RPMI7951 (cell line): ENCODE measurements around the gene VLDLR. TPM values are rescaled to one million over a fixed set of nuclear protein-coding genes. Genes with fewer than 3 reads are reported as not detected.

Source experiments
- DNase-seq: peaks from one replicate; pipeline ENCODE4 v3.0.0-alpha.2; 2012; ENCODE audit warnings: low read depth
- total RNA-seq: library from RNA; depleted of rRNA; stranded (reverse); fragments of >200 nt; shearing (Covaris generic); gene quantifications from 2 replicates; pipeline ENCODE4 v1.2.3, GENCODE V29; 2014

VLDLR gene
- total RNA-seq, 1 experiment from 2014 or later: 10.8 TPM

DNA sequence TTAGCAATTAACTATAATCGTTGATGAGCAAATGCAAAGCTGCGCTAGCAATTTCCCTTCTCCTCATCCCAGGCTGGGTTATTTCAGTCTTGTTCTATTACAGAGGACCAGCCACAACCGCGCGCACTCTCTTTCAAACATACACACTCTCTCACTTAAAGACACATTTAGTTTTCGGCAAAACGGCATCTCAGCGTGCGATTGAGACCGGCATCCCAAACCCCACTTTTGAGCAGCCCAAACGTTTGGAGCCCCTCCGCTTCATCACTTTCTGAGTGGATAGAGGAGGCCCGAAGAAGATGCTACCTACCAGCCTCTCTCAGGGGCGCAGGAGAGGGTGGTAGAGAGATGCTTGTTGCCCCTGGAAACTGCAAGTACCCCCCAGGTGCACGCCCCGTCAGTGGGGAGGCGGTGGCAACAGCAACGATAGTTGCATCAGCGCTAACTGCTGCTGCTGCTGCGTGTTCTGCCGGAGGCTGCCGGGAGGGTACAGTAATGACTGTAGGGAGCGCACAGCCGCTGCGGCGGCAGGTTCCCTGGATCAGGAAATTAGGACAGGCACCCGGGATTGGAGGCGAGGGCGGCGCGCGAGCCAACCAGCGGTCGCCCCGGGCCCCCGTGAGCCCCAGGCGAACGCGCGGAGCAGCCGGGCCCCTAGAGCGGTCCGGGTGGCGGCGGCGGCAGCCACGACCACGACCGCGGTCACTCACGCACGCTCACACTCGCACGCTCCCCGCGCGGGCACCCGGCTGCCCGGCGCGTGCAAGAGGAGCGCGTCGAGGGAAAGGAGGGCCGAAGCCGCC is 467 bp upstream of the VLDLR start:
- peak; percentile 70 for DNase-seq

DNA sequence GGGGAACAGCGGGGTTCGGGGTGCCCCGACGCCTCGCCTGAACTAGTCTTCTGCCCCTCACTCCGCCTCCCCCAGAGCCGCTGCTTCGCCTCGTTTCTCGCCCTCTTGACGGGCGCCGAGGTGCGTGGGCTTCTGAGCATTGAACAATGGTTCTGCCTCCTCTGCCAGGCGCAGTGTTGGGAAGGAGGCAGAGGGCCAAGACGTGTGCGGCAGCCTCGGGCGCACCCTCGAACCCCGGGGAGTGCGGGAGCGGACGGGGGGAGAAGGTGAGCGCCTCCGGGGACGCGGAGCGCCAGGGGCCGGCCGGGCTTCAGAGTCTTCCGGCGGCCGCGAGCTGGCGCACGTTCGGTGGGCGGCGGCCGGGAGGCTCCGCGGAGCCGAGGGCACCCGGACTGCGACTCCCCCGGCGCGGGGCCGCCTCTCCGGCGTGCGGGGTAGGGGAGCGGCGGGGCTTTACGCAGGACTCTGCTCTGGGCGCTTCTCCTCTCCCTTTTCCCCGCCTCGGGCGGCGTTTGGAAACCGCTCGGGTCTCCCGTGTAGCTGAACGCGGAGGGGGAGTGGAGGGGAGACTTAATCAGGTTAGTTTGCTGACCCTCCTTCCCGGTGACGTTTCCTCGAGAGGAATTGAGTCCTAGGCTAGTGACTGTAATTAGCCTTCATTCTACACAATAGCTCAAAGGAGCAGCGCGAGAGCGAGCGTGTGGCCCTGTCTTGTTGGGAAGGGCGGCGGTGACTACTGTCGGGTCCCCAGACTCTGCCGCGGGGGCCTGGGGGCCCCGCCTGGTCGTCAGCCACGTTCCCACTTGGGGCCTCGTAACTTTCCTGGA is 1.1 kb downstream of the VLDLR start:
- peak; percentile 28 for DNase-seq

DNA sequence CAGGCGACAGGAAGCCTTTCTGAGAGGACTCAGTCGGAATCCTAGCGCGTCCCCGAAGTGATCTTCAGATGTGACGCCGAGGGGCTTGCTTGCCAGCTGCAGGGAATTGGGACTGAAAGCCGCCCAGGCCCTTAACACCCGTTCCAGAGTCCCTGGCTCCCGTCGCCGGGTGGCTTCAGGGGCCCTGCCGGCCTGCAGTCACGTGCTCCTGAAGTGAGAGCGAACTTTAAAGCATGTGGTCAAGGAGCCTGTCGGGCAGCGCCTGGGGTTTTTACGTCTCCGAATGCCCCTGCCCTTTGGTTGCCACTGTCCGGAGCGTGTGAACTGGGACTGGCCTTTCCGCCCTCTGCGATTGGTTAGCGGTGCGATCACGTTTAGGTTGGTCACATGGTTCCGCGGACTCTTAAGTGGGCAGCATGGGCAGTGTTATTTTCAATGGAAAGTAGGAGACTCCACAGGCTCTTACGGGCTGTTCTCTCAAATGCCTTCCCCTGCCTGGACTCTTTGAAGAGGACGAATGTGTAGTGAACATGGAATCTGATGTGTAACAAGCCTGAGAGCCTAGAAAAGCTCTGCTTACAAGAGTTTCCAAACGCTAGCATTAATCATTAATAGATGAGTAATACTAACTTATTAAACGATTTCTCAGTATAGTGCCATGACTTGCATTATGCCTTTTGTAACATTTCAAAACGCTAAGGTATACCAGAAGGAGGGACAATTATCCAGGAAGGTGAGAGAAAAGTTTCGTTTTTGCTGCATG is 1.9 kb downstream of the VLDLR start:
- peak; percentile 57 for DNase-seq

DNA sequence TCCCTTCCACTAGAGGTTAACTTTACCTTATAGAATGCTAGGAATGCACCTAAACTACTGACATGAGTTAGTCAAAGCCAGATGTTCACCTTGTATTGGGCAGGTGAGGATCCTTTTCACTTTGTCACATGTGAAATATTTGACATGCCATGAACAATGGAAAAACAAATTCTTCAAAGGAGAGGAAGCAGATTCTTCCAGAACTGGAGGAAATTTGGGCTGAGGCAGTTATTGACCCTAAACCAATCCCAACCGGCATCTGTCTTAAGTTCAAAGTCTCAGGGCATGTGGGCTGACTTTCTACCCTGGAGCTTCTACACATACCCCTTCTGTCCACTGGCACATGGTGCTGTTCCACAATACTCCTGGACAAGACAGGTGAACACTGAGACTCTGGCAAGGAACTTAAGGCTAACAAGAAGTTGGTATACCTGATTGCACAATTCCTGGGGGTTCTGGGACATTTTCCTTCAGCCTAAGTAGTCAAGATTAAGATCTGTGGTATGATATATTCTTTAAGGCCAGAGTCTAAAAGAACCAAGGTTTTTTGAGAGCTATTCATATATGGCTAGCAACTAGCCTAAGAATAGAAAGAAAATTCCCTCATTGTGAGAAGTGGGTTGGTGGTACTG is 2.6 kb downstream of the VLDLR start:
- no peak for DNase-seq

DNA sequence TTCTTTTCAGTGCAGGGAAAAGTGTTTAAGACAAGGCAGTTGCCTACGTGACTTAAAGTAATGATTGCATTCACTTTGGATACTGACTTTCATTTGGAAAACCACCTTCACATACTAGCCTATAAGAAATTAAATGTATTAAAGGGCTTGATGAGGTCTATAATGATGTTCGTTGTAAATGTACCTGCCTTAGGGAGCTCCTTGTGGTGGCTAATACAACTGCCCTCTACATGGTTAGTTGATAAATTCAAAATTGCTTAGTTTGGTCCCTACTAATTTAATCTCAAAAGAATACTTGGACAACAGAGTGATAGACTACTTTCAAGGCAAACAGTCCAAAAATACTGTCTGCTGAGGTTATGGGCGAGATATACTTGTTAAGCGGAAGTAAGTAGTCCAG is 3.8 kb downstream of the VLDLR start:
- DNase-seq: no peak

DNA sequence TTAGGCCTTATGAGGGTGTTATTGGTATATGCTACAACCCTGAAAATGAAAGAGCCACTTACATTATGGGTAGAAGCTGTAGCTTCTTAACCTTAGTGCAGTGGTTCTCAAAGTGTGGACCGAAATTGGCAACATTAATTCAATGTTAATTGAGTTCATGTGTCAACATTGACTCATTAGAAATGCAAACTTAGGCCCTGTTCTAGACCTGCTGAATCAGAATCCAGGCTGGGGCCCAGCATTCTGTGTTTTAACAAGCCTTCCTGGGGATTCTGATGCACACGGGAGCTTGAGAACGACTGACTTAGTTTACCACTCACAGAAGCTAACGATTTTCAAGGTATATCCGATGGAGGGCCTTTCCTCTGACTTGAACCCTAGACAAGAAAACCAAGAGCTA is 7.3 kb downstream of the VLDLR start:
- DNase-seq: no peak

DNA sequence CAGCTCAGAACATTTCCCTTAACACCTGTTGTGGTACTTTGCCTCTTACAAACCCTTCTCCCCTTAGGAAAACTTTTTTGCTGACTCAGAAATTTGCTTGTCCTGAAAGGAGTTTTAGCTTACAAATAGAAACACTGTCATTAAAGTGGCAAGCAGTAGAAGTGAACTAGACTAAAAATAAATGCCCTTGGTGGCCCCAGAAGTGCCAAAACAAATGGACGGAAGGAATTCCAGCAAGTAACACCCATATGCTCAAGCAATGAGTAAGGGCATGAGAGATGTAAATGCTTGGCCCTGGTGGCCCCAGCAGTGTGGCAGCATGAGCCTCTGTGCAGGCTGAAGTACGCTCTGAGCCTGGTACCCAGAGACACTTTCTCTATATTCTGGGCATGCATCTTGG is 8.6 kb downstream of the VLDLR start:
- DNase-seq: no peak

DNA sequence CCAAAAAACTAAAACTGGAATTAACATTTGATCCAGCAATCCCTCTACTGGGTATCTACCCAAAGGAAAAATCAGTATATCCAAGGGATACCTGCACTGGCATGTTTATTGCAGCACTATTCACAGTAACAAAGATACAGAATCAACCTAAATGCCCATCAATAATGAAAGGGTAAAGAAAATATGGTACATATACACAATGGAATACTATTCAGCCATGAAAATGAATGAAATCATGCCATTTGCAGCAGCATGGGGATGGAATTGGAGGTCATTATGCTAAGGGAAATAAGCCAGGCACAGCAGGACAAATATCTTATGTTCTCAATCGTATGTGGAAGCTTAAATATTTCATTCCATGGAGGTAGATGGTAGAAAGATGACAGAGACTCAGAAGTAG is 9.7 kb downstream of the VLDLR start:
- DNase-seq: no peak

DNA sequence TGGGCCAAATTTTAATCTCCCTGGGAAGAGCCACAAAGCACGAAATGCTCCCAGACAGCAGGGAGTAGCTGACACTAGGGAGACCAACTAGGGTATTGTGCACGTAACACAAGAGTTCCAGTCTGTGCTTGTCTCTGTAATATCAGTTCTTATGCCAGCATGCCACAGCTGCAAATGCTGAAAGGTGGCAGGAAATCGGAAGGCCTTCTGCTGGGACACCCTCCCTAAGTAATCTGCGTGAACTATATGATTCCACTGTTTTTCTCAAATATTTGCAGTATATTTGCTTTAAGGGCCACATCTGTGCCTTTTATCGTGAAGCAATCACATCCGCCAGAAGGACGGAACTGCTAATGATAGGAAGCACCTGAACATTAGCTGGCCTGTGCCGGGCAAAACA is 12.6 kb downstream of the VLDLR start:
- DNase-seq: no peak

DNA sequence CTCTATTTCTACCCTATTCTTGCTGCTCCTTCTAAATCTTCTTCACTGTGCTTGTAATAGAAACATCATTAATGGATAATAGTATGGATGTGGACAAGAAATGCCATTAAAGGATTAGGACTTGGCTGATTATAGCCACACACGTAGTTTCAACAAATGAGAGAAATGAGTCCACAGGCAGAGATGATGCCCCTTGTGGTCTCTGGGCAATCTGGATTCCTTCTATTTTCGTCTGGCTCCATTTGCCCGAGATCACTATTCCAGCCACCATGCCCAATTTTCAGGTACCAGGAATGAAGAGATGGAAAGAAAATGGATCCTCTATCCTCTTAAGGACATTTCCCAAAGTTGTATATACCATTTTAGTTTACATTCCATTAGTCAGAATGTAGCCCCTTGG is 13.2 kb downstream of the VLDLR start:
- DNase-seq: no peak

DNA sequence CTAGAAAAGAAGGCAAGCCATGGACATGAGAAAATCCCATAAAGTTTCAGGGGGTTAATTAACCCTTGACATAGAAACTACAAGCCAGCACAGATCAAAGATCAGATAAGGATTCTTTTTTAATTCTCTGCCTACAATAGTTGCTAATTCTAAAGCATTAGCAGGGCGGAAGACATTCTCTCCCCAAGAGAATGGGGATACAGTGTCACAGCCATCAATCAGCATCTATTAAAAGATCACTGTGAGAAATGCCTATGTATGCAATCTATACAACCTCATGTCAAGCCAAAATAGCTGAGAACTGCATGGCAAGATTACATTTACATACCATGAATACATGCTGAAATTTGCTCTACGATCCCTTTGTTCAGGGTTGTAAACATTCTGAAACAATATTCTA is 14.3 kb downstream of the VLDLR start:
- no peak for DNase-seq

DNA sequence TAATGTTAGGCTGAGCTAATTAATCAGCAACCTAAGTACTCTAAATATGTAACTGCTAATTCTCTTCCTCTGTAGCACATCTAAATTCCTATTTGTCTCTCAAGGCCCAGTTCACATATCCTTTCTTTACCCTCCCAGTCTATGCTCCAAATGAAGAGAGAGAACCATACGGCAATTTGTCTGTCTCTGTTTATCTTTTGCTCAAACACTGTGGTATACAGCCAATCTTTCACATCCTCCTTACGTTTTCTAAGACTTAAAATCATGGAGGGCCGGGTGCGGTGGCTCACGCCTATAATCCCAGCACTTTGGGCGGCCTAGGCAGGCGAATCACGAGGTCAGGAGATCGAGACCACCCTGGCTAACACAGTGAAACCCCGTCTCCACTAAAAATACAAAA is 15.8 kb downstream of the VLDLR start:
- DNase-seq: no peak

DNA sequence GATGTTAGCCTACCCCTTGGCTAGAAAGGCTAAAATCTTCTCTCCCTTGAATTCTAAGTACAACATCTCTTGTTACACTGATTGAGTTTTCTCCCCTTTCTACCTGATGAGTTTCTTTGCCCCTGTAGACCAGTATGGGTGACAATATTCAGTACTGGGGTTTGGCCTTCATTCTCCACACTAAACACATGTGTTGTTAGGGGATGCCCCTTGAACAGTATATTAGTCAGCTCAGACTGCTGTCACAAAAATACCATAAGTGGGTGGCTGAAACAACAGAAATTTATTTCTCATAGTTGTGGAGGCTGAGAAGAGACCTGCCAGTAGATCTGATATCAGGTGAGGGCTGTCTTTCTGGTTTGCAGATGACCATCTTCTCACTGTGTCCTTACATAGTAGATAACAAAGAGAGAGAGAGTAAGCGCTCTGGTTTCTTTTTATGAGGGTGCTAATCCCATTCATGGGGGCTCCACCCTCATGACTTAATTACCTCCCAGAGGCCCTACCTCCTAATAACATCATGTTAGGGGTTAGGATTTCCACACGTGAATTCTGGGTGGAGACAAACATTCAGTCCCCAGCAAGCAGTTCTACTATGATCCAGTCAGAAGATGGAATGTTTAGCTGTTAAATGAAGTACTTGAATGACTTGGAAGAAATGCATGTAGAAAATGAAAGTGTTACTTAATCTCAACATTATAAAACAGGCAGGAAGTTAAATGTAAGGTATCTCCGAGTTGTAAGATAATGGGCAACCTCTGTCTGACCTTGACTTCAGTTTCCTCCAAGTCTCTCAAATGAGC is 17.5 kb downstream of the VLDLR start:
- no peak for DNase-seq

DNA sequence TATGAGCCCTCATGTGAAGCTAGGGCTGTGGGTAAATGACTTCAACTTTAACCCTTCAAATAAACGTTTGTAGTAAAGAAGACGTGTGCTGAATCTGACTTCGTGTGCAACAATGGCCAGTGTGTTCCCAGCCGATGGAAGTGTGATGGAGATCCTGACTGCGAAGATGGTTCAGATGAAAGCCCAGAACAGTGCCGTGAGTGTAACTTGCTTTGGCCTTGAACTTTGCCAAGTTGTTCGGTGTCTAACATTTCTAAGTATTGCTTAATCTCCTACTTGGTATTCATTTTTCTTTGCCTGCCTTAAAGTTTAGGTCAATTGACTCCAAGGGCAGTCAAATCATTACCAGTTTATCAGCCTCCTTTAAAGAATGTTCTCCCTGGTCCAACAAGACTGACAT is 18.2 kb downstream of the VLDLR start:
- no peak for DNase-seq

DNA sequence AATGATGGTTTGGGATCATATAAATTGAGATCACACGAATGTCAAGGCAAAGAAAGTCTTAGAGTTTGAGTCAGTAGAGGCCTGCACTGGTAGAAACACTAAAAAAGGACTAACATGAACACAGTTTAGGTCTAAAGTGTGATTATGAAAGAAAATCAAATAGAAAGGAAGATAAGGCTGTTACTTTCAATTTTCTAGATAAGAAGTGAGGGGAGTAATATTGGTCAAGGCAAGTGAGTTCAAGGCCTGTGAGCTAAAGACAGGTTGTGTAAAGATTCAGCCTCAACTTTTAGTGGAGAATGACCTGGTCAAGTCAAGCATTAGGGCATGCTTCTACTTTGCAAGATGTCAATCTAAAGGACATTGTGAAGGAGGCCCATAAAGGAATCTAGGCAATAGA is 19.0 kb downstream of the VLDLR start:
- DNase-seq: no peak

DNA sequence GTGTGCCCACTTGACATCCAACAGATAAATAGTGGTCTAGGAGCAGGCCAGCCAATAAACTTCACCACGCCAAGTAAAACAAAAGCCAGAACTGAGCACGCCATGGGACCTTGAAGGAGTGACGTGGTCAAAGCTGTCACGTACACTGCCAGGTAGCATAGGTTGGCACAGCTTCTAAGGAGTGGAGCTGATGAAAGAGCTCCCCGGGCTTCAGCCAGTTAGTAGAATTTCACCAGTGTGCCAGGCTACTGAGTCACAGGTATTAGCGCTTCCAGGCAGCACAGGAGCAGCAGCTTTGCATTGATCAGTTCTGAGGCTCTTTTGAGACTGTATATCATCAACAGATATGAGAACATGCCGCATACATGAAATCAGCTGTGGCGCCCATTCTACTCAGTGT is 19.4 kb downstream of the VLDLR start:
- DNase-seq: no peak

DNA sequence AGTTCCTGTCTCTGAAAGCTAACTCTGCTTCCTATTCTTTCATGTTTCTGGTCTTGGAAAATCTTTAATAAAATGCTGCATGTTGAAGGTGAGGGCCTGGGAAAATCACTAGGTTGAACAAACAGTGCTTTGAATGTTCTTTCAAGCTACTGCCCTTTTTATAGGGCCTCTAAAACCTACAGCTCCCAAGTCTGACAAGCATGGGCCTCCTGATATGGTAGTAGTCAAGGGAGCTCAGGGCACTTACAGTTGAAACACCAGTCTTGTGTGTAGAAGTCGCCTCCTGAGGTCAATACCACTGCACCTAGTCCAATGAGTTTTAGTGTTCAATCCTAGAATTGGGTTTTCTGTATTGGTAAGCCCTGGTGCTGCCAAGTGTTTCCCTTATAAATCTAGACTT is 20.5 kb downstream of the VLDLR start:
- no peak for DNase-seq

DNA sequence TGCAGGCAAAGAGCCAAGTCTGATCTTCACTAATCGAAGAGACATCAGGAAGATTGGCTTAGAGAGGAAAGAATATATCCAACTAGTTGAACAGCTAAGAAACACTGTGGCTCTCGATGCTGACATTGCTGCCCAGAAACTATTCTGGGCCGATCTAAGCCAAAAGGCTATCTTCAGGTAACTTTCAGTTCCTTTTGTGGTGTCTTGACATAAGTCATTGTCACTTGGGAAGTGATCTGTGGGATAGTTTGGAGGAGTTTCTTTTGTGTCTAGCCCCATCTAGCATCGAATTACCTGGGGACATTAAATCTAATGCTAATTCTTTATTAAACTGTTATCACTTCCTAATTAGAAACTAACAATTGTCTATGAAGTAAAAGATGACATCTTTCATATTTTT is 24.0 kb downstream of the VLDLR start:
- no peak for DNase-seq

DNA sequence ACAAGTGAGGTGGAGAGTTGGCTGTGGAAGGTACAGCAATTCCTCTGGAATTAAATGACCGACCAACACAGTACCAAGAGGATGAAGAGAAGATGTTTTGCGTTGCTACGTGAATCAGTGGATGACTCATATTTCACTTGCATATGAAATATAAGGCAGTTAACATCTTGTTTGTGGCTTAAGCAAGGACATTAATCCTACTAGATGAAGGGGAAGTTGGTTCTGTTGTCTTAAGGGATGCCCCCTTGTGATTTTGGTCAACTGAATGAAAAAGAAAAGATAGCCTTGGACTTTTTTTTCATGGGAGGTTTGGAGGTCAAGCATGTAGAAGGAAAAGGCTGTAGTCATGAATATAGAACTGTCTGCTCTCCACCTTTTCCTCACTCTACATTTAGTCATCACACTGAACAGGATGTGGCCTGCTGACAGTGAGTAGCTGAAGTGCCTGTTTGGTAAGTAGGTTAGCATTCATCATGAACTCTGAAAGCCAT is 33.9 kb downstream of the VLDLR start:
- DNase-seq: peak; percentile 85

DNA sequence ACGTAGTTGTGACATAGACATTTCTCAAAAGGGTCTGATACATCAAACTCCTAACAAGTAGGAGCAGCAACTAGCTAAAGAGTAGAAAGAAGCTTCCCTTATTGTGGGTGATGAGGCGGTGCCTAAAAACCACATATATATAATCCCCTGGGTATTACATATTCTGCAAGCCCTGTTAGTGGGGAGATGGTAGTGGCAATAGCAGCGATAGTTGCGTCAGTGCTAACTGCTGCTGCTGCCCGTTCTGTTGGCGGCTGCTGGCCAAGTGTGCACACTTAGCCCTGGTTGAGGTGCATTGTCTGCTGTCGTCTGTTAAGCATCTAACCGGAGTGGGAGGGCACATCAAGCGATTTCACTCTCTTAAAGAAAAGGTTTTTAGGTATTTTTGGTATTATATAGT is 35.8 kb downstream of the VLDLR start:
- no peak for DNase-seq

DNA sequence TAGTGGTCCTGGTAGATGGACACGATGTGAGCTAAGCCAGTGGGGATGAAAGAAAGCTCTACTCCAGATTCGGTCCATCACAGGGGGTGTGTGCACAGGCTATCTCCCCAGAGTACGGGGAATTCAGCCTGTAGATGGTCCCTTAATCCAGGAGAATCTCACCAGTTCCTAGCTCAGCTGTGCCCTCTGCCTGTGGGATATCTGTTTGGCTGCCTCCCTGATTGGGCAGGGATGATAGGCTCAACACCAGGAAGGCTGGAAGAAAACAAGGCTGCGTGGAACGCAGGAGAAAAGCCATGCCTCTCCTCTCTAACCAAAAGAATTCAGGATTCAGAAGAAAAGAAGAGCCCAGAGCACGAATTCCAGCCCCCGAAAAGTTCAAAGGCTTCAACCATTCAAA is 40.9 kb downstream of the VLDLR start:
- DNase-seq: no peak
